ENCODE data around the gene ATP5F1C.

- TF ChIP-seq TAF1 (IDR thresholded peaks at IDR 0.05; ENCODE audit: borderline replicate concordance, insufficient read depth, low read length) = no peak
- no peak for TF ChIP-seq SIN3A (IDR thresholded peaks at IDR 0.05; ENCODE audit: borderline replicate concordance, insufficient read depth, low read length)
Observed at GRCh38 chr10:7810443-7810842, 22.5 kb downstream of the ATP5F1C start.

Data from PFSK-1 (cell line).